Thoracic aorta (tissue), 2 donors: ENCODE measurements around the gene MEG3. TPM values are rescaled to one million over a fixed set of nuclear protein-coding genes. Genes with fewer than 3 reads are reported as not detected.

Source experiments
- ATAC-seq: fragments of 150-250 bp; one replicate; pipeline ENCODE4 v1.8.0; 2017; ENCODE audit warnings: low read depth; ENCODE audit not compliant: insufficient number of reproducible peaks, low FRiP score
- DNase-seq: peaks from one replicate; pipeline ENCODE4 v3.0.0-alpha.2; 2020; ENCODE audit warnings: low spot score
- H3K27ac ChIP-seq, 2 donors: fragments of 200-600 bp; sonication (generic); 1 replicate in 1 of 2; 2 replicates in 1 of 2; pipeline ENCODE4 v1.5.1; 2016; ENCODE audit warnings: mild to moderate bottlenecking in 2 of 2, moderate library complexity in 2 of 2
- H3K27me3 ChIP-seq: fragments of 200-600 bp; sonication (generic); replicated peaks from 2 replicates; pipeline ENCODE4 v1.6.0; 2016; ENCODE audit warnings: mild to moderate bottlenecking; ENCODE audit not compliant: insufficient read depth
- H3K36me3 ChIP-seq: fragments of 200-600 bp; sonication (generic); one replicate; pipeline ENCODE4 v1.5.1; 2016
- H3K4me1 ChIP-seq, 2 donors: fragments of 200-600 bp; sonication (generic); 1 replicate in 1 of 2; 2 replicates in 1 of 2; pipeline versions ENCODE4 v1.5.1 to v1.6.0; 2016; ENCODE audit warnings: low read depth in 2 of 2, mild to moderate bottlenecking in 1 of 2; ENCODE audit not compliant: control insufficient read depth in 1 of 2
- H3K4me3 ChIP-seq: fragments of 200-600 bp; sonication (generic); 2 replicates; pipeline ENCODE4 v1.5.1; 2016; ENCODE audit warnings: mild to moderate bottlenecking
- H3K9me3 ChIP-seq: fragments of 200-600 bp; sonication (generic); 2 replicates; pipeline ENCODE4 v1.5.1; 2016
- total RNA-seq, 2 donors: library from RNA; depleted of rRNA; stranded (reverse); fragments of >200 nt; gene quantifications; one replicate each; pipeline versions ENCODE4 v1.1.0 to v1.2.3, GENCODE V29; 2016
- TF ChIP-seq, protein P1 (sequence below): fragments of 200-600 bp; sonication (generic); IDR thresholded peaks from one replicate; pipeline ENCODE4 v1.5.1; 2019; ENCODE audit warnings: antibody characterized with exemption

Gene MEG3
- total RNA-seq, 2 donors from 2014 or later: 127 to 153 TPM

DNA sequence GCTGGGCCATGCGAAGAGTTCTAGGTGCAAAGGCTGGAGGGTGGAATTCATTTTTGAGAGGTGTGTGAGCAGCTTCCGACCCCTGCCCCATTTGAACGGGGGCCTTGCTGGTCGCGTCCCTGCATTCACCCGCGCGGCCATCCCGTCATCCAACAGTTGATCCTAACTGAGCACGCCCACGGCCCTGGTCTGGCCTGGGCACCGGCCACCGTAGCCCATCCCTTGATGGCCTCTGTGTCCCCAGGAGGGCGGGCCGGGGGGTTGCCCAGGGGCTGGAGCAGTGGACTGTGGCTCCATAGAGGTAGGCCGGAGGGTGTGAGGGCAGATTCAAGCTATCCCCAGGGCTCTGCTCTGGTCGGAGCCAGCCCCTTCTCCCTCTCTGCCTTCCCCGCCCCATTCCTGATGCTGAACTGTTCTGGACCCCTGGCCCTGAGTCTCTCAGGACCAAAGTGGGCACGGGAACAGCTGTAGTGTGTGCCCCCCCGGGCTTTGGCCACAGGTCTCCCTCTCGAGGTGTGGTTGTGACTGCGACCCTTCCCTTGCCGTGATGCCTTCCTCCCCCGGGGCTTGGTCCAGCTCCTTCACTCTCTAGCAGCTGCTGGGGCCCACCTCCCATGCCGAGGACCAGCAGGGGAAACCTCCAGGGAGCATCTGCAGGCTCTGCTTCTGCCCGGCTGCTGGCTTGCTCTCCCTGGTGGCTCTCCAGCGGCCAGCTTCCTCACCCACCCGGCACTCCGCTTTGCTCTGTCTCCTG, 9.1 kb downstream of the MEG3 start:
- Histone ChIP-seq H3K27me3 (no peaks in the 10 kb centered on the region), H3K36me3 (no peaks in the 10 kb centered on the region), H3K4me1 (no peaks in the 10 kb centered on the region), H3K9me3 (no peaks in the 10 kb centered on the region), H3K27ac (no peak overlapping the region), H3K4me3 (no peak overlapping the region)
- TF ChIP-seq, protein P1, sequence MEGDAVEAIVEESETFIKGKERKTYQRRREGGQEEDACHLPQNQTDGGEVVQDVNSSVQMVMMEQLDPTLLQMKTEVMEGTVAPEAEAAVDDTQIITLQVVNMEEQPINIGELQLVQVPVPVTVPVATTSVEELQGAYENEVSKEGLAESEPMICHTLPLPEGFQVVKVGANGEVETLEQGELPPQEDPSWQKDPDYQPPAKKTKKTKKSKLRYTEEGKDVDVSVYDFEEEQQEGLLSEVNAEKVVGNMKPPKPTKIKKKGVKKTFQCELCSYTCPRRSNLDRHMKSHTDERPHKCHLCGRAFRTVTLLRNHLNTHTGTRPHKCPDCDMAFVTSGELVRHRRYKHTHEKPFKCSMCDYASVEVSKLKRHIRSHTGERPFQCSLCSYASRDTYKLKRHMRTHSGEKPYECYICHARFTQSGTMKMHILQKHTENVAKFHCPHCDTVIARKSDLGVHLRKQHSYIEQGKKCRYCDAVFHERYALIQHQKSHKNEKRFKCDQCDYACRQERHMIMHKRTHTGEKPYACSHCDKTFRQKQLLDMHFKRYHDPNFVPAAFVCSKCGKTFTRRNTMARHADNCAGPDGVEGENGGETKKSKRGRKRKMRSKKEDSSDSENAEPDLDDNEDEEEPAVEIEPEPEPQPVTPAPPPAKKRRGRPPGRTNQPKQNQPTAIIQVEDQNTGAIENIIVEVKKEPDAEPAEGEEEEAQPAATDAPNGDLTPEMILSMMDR: no peak
- ATAC-seq: no peak
- DNase-seq: no peak

DNA sequence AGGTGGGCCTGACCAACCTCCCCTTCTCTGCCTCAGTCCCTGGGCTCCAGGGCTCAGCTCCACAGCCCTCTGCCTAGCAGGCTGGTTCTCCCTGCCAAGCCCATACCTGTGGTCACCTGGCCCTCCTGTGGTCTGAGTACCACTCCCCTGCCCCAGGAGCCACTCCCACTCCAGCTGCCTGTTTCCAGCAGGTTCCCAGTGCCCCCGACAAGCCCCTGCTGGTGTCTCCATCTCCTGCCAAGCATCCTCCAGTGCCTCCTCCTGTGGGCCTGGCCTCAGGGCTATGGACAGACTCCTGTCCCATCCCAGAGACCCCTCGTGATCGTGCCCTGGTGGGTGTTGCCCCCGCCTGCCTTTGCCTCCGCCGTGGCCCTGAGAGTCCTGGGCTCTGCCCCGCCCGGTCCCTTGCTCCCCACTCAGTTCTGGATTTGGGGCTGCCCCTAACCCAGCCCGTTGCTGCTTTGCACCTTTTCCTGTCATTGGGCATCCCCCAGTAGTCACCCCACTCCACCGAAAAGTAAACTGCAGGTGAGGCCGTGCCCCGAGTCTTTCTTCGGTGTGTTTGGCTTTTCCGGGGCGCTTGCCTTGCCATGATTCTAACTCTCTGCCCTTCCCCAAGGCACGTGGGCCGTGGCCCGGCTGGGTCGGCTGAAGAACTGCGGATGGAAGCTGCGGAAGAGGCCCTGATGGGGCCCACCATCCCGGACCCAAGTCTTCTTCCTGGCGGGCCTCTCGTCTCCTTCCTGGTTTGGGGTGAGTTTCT, 9.8 kb downstream of the MEG3 start:
- ATAC-seq (no peak), DNase-seq (no peak)
- TF ChIP-seq, protein P1: no peak
- Histone ChIP-seq H3K4me3 (no peak overlapping the region), H3K9me3 (no peaks in the 10 kb centered on the region), H3K36me3 (no peaks in the 10 kb centered on the region), H3K27me3 (no peaks in the 10 kb centered on the region), H3K4me1 (no peaks in the 10 kb centered on the region), H3K27ac (no peak overlapping the region)

DNA sequence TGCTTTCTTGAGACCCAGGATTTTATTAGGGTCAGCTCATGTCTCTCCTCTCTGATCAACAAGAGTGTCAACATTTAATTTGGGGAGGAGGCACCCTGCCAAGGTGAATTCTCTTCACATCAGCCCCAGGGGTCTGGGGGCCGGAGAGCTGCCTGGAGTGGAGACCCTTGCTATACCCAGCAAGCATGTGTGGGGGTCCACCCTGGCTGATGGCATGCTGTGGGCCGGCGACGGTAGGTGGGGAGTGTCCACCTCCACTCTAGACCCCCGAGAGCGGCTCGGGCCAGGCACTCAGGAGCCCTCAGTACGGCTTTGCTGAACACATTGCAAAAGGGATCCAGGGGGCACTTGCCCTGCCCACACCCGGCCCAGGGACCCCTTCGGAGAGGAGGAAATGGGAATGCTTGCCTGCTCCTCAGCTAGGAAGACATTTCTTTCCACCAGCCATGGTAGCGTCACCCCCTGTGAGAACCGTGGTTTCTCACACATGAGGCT, 10.4 kb downstream of the MEG3 start:
- no peaks in the 10 kb centered on the region for H3K27me3 ChIP-seq
- H3K9me3 ChIP-seq: no peaks in the 10 kb centered on the region
- ATAC-seq: no peak
- DNase-seq: no peak
- H3K4me3 ChIP-seq: no peak overlapping the region
- TF ChIP-seq, protein P1: no peak
- no peaks in the 10 kb centered on the region for H3K36me3 ChIP-seq
- no peaks in the 10 kb centered on the region for H3K4me1 ChIP-seq
- no peak overlapping the region for H3K27ac ChIP-seq

DNA sequence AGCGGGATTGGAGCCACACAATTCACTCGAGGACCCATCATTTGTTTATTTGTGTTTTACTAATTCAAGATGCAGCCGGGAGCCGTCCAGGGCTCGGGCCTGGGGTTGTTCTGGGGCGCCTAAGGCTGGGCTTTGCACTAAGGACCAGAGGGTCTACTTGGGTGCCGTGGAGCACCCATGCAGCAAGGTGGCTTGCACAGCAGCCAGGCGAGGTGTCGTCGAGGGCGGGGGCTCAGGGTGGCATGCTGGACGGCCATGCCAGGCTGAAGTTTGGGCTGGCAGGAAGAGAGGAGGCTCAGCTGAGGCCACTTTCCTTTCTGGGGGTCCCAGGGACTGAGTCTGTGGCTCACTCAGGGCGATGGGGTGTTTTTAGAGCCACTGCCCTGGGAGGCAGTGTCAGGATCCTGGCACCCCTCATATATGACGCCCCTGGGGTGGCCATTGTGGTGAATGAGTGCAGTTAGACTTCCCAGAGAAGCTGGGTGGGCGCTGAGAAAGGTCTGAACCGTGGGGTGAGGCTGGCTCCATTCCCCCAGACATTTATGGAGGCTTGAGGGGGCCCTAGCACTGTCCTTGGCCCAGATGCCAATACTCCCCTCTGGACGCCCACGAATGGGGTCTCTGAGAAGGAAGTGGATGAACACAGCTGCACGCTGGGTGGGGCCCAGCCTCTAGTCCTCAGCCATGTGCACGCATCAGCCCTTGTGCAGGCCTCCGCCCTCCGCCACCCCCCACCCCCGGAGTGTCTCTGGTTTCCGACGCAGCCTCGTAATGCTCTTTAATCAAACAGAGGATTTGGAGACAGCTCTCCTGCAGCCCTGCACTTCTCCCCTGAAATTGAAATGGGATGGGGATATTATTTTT, 11.3 kb downstream of the MEG3 start:
- H3K27ac ChIP-seq: no peak overlapping the region
- no peaks in the 10 kb centered on the region for H3K36me3 ChIP-seq
- H3K27me3 ChIP-seq: no peaks in the 10 kb centered on the region
- TF ChIP-seq, protein P1: no peak
- no peak for ATAC-seq
- H3K4me1 ChIP-seq: no peaks in the 10 kb centered on the region
- no peak for DNase-seq
- H3K9me3 ChIP-seq: no peaks in the 10 kb centered on the region
- no peak overlapping the region for H3K4me3 ChIP-seq
